ENCODE data around the gene CNTNAP5. TPM values are rescaled to one million over a fixed set of nuclear protein-coding genes. Genes with fewer than 3 reads are reported as not detected.

Gene CNTNAP5
- total RNA-seq, 1 experiment from 2014 or later = not detected

DNA sequence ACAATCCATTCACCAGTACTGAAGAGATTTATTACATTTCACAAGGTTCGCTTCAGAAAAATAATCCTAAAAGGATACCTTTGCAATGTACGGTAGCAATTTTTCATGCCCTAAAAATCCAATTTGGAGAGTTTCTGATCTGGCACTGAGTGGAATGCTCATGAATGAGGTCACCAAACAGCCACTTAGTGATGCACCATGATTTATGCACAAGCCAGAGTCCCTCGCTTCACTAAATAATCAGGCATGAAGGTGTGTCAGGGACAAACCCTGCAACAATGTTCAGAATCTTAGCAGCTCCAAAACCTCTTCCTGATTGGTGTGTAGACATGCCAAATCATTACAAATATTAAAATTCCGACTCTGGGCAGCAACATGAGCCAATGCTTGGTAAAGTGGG is 221.1 kb downstream of the CNTNAP5 start:
- H3K4me1 ChIP-seq (ENCODE audit: control insufficient read depth, insufficient read depth, low read length) = no peaks in the 10 kb centered on the region
- no TSS peak for BruUV-seq (replicated peaks)
- H3K27me3 ChIP-seq (ENCODE audit: control insufficient read depth, insufficient read depth, low read length) = no peaks in the 10 kb centered on the region
- no peak for DNase-seq (ENCODE audit: low read depth, low spot score)
- CTCF ChIA-PET = no interaction called here
- intact Hi-C loops (cut with micrococcal nuclease; ENCODE audit: unreplicated experiment) (no loop called here), in situ Hi-C loops (cut with HindIII; ENCODE audit: low pct_unique_long_range_greater_than_20kb, low sequenced_read_pairs) (no loop called here)
- H3K36me3 ChIP-seq (ENCODE audit: control insufficient read depth, insufficient read depth, low read length) = no peaks in the 10 kb centered on the region
- no peaks in the 10 kb centered on the region for H3K9me3 ChIP-seq (ENCODE audit: control insufficient read depth, insufficient read depth, low read depth, low read length)
- TF ChIP-seq TCF7L2 (IDR thresholded peaks at IDR 0.05; ENCODE audit: low read depth, low read length) (no peak), SIN3A (IDR thresholded peaks at IDR 0.05; ENCODE audit: borderline replicate concordance, insufficient read depth, low read depth, low read length) (no peak), POLR2AphosphoS5 (IDR thresholded peaks at IDR 0.05; ENCODE audit: low read depth, low read length) (no peak)
- TF ChIP-seq, protein P1, sequence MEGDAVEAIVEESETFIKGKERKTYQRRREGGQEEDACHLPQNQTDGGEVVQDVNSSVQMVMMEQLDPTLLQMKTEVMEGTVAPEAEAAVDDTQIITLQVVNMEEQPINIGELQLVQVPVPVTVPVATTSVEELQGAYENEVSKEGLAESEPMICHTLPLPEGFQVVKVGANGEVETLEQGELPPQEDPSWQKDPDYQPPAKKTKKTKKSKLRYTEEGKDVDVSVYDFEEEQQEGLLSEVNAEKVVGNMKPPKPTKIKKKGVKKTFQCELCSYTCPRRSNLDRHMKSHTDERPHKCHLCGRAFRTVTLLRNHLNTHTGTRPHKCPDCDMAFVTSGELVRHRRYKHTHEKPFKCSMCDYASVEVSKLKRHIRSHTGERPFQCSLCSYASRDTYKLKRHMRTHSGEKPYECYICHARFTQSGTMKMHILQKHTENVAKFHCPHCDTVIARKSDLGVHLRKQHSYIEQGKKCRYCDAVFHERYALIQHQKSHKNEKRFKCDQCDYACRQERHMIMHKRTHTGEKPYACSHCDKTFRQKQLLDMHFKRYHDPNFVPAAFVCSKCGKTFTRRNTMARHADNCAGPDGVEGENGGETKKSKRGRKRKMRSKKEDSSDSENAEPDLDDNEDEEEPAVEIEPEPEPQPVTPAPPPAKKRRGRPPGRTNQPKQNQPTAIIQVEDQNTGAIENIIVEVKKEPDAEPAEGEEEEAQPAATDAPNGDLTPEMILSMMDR (IDR thresholded peaks at IDR 0.05) = no peak
- TF ChIP-seq, protein P2, sequence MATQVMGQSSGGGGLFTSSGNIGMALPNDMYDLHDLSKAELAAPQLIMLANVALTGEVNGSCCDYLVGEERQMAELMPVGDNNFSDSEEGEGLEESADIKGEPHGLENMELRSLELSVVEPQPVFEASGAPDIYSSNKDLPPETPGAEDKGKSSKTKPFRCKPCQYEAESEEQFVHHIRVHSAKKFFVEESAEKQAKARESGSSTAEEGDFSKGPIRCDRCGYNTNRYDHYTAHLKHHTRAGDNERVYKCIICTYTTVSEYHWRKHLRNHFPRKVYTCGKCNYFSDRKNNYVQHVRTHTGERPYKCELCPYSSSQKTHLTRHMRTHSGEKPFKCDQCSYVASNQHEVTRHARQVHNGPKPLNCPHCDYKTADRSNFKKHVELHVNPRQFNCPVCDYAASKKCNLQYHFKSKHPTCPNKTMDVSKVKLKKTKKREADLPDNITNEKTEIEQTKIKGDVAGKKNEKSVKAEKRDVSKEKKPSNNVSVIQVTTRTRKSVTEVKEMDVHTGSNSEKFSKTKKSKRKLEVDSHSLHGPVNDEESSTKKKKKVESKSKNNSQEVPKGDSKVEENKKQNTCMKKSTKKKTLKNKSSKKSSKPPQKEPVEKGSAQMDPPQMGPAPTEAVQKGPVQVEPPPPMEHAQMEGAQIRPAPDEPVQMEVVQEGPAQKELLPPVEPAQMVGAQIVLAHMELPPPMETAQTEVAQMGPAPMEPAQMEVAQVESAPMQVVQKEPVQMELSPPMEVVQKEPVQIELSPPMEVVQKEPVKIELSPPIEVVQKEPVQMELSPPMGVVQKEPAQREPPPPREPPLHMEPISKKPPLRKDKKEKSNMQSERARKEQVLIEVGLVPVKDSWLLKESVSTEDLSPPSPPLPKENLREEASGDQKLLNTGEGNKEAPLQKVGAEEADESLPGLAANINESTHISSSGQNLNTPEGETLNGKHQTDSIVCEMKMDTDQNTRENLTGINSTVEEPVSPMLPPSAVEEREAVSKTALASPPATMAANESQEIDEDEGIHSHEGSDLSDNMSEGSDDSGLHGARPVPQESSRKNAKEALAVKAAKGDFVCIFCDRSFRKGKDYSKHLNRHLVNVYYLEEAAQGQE (IDR thresholded peaks at IDR 0.05; ENCODE audit: insufficient read depth in 1 of 2, low read depth in 2 of 2, low read length in 1 of 2) = no peak
- no peak overlapping the region for H3K4me3 ChIP-seq (ENCODE audit: low read depth in 2 of 2, low read length in 2 of 2)
- no peak for ATAC-seq
- H3K27ac ChIP-seq (ENCODE audit: low read length) = no peak overlapping the region
- POLR2A ChIA-PET = no interaction called here

DNA sequence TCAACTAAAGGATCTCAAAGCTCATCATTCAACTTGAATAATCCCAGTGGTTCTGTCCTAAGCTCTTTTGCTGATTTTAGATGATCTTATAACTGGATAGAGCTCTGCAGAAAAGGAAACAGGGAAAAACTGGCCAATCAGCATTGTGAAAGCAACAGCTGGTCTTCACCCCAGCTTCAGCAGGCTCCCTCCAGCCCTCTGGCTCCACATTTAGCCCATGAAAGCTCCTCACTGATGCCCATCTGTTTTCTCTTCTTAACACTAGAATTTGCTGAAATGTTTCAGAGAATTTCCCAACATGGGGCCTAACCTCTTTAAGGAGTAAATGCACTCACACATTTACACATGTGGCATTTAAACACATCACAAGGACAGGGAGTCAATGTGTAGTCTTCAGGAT is 223.3 kb downstream of the CNTNAP5 start:
- ATAC-seq (no peak), DNase-seq (ENCODE audit: low read depth, low spot score) (no peak)
- no peaks in the 10 kb centered on the region for H3K4me1 ChIP-seq (ENCODE audit: control insufficient read depth, insufficient read depth, low read length)
- POLR2A ChIA-PET = no interaction called here
- BruUV-seq (replicated peaks) = no TSS peak
- CTCF ChIA-PET = no interaction called here
- TF ChIP-seq TCF7L2 (IDR thresholded peaks at IDR 0.05; ENCODE audit: low read depth, low read length) = no peak
- intact Hi-C loops (cut with micrococcal nuclease; ENCODE audit: unreplicated experiment) = no loop called here
- in situ Hi-C loops (cut with HindIII; ENCODE audit: low pct_unique_long_range_greater_than_20kb, low sequenced_read_pairs) = no loop called here
- H3K27ac ChIP-seq (ENCODE audit: low read length) = no peak overlapping the region
- H3K27me3 ChIP-seq (ENCODE audit: control insufficient read depth, insufficient read depth, low read length) = no peaks in the 10 kb centered on the region
- no peak overlapping the region for H3K4me3 ChIP-seq (ENCODE audit: low read depth in 2 of 2, low read length in 2 of 2)
- H3K9me3 ChIP-seq (ENCODE audit: control insufficient read depth, insufficient read depth, low read depth, low read length) = no peaks in the 10 kb centered on the region
- no peaks in the 10 kb centered on the region for H3K36me3 ChIP-seq (ENCODE audit: control insufficient read depth, insufficient read depth, low read length)

DNA sequence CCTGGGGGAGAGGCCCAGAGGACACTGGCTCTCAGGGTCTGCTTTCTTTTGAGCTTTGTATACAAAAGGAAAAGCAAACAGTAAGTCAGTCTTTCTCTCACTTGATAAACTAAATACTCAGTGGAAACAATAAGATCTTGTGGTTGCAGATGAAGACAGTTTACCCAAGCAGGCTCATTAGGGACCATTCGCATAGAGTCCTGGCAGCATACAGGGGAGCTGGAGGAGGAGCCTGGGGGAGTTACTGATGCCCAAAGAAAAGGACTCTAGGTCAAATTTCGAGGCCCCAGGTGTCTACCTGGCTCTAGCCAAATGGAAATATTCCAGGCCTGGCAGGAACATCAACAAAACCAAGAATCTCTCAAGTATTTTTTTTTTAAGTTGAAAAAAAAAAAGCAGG is 225.3 kb downstream of the CNTNAP5 start:
- Histone ChIP-seq H3K36me3 (ENCODE audit: control insufficient read depth, insufficient read depth, low read length) (no peaks in the 10 kb centered on the region), H3K9me3 (ENCODE audit: control insufficient read depth, insufficient read depth, low read depth, low read length) (no peaks in the 10 kb centered on the region), H3K4me1 (ENCODE audit: control insufficient read depth, insufficient read depth, low read length) (no peaks in the 10 kb centered on the region), H3K27ac (ENCODE audit: low read length) (no peak overlapping the region), H3K27me3 (ENCODE audit: control insufficient read depth, insufficient read depth, low read length) (no peaks in the 10 kb centered on the region), H3K4me3 (ENCODE audit: low read depth in 2 of 2, low read length in 2 of 2) (no peak overlapping the region)
- intact Hi-C loops (cut with micrococcal nuclease; ENCODE audit: unreplicated experiment) (no loop called here), in situ Hi-C loops (cut with HindIII; ENCODE audit: low pct_unique_long_range_greater_than_20kb, low sequenced_read_pairs) (no loop called here)
- CTCF ChIA-PET = no interaction called here
- ATAC-seq (no peak), DNase-seq (ENCODE audit: low read depth, low spot score) (no peak)
- TF ChIP-seq POLR2AphosphoS5 (IDR thresholded peaks at IDR 0.05; ENCODE audit: low read depth, low read length) = no peak
- TF ChIP-seq, protein P1 (IDR thresholded peaks at IDR 0.05) = no peak
- TF ChIP-seq TCF7L2 (IDR thresholded peaks at IDR 0.05; ENCODE audit: low read depth, low read length) = no peak
- TF ChIP-seq, protein P2 (IDR thresholded peaks at IDR 0.05; ENCODE audit: insufficient read depth in 1 of 2, low read depth in 2 of 2, low read length in 1 of 2) = no peak
- TF ChIP-seq SIN3A (IDR thresholded peaks at IDR 0.05; ENCODE audit: borderline replicate concordance, insufficient read depth, low read depth, low read length) = no peak
- POLR2A ChIA-PET = no interaction called here
- no TSS peak for BruUV-seq (replicated peaks)
